ENCODE results near the gene TM4SF18.

- TF ChIP-seq CTCF (conservative IDR thresholded peaks at IDR 0.05; ENCODE audit: low read length) (no peak), EZH2phosphoT487 (IDR thresholded peaks at IDR 0.05; ENCODE audit: borderline replicate concordance, low read depth, low read length) (no peak)
Measured at GRCh38 chr3:149371001-149371722, 37.7 kb upstream of the TM4SF18 start.
